Activated CD4-positive, alpha-beta T cell treated with anti-CD3 and anti-CD28 coated beads, Interleukin-2, amount 10 ng/mL, durations not matched to agents 7 days and 5 days (primary cell): ENCODE measurements around the gene ARHGEF7. TPM values are rescaled to one million over a fixed set of nuclear protein-coding genes. Genes with fewer than 3 reads are reported as not detected.

Experiments
- CTCF ChIA-PET: fragments of 350-600 bp; sonication (Branson Sonifier 250); formaldehyde crosslinking; loops from one replicate; lab custom pipeline; 2021; ENCODE audit warnings: antibody characterized with exemption; lab: Charles Lee
- POLR2A ChIA-PET: fragments of 350-600 bp; sonication (Branson Sonifier 250); formaldehyde crosslinking; loops from one replicate; lab custom pipeline; 2021; ENCODE audit warnings: antibody characterized with exemption; lab: Charles Lee
- DNase-seq: peaks from one replicate; pipeline ENCODE4 v3.0.0-alpha.2; 2020
- H3K27ac Mint-ChIP-seq: one replicate; pipeline ENCODE4 v1.8.0; 2021; ENCODE audit warnings: mild to moderate bottlenecking, moderate library complexity, mixed read lengths
- H3K27me3 Mint-ChIP-seq: one replicate; pipeline ENCODE4 v1.8.0; 2021; ENCODE audit warnings: mixed read lengths
- H3K36me3 Mint-ChIP-seq: one replicate; pipeline ENCODE4 v1.8.0; 2021; ENCODE audit warnings: low read depth, mixed read lengths
- H3K4me1 Mint-ChIP-seq: one replicate; pipeline ENCODE4 v1.8.0; 2021; ENCODE audit warnings: mixed read lengths
- H3K4me3 Mint-ChIP-seq: one replicate; pipeline ENCODE4 v1.8.0; 2021; ENCODE audit warnings: mild to moderate bottlenecking, moderate library complexity, mixed read lengths
- H3K9me3 Mint-ChIP-seq: one replicate; pipeline ENCODE4 v1.8.0; 2021; ENCODE audit warnings: mixed read lengths
- total RNA-seq, 2 experiments: library from RNA; stranded (reverse); gene quantifications; one replicate each; pipeline ENCODE4 v1.2.3, GENCODE V29; 2021

Gene ARHGEF7
- total RNA-seq, 2 experiments from 2014 or later: 64.5 to 72.2 TPM

- Mint-ChIP-seq H3K27me3 (no peaks in the 10 kb centered on the region), H3K9me3 (peaks cover 13% of the 10 kb centered on the region), H3K4me1 (peaks cover 4% of the 10 kb centered on the region), H3K27ac (no peak overlapping the region), H3K36me3 (peaks cover 27% of the 10 kb centered on the region), H3K4me3 (no peak overlapping the region)
- ChIA-PET CTCF (interaction anchor here (0.8 to 2.9 kb wide), 2 partner anchors 10 to 14 kb away, joined by 3 to 8 read pairs; no protein-coding TSS in a partner anchor), POLR2A (interaction anchor here (0.6 kb wide), 1 partner anchor 137 kb away, joined by 7 read pairs; no protein-coding TSS in a partner anchor)
- DNase-seq: no peak
These were observed 148.5 kb downstream of the ARHGEF7 start for GRCh38 chr13:111263566-111263965.

- Mint-ChIP-seq H3K27me3 (no peaks in the 10 kb centered on the region), H3K4me1 (peaks cover 14% of the 10 kb centered on the region), H3K36me3 (peaks cover 22% of the 10 kb centered on the region), H3K9me3 (peaks cover under 1% of the 10 kb centered on the region), H3K27ac (no peak overlapping the region), H3K4me3 (no peak overlapping the region)
- DNase-seq: no peak
- ChIA-PET POLR2A (no interaction called here), CTCF (interaction anchor here (2.9 kb wide), 1 partner anchor 8 kb away, joined by 8 read pairs; no protein-coding TSS in a partner anchor)
These were observed 150.0 kb downstream of the ARHGEF7 start for GRCh38 chr13:111265006-111265700.

- Mint-ChIP-seq H3K27me3 (no peaks in the 10 kb centered on the region), H3K4me3 (no peak overlapping the region), H3K4me1 (peaks cover 18% of the 10 kb centered on the region), H3K36me3 (peaks cover 23% of the 10 kb centered on the region), H3K27ac (no peak overlapping the region), H3K9me3 (no peaks in the 10 kb centered on the region)
- no peak for DNase-seq
- ChIA-PET POLR2A (no interaction called here), CTCF (interaction anchor here (0.7 to 2.9 kb wide), 2 partner anchors 8 to 10 kb away, joined by 3 to 8 read pairs; no protein-coding TSS in a partner anchor)
These were observed 150.6 kb downstream of the ARHGEF7 start for GRCh38 chr13:111265701-111266035.

GRCh38 chr13:111267205-111267604 lies 152.1 kb downstream of the ARHGEF7 start:
- no peaks in the 10 kb centered on the region for H3K27me3 Mint-ChIP-seq
- DNase-seq: no peak
- H3K9me3 Mint-ChIP-seq: no peaks in the 10 kb centered on the region
- CTCF ChIA-PET: interaction anchor here (0.9 kb wide), 1 partner anchor 47 kb away, joined by 3 read pairs; no protein-coding TSS in a partner anchor
- peaks cover 24% of the 10 kb centered on the region for H3K36me3 Mint-ChIP-seq
- no peak overlapping the region for H3K27ac Mint-ChIP-seq
- H3K4me3 Mint-ChIP-seq: no peak overlapping the region
- peaks cover 18% of the 10 kb centered on the region for H3K4me1 Mint-ChIP-seq
- POLR2A ChIA-PET: no interaction called here

GRCh38 chr13:111267784-111268183 lies 152.7 kb downstream of the ARHGEF7 start:
- Mint-ChIP-seq H3K27ac (no peak overlapping the region), H3K4me1 (peaks cover 18% of the 10 kb centered on the region), H3K36me3 (peaks cover 27% of the 10 kb centered on the region), H3K9me3 (no peaks in the 10 kb centered on the region), H3K27me3 (no peaks in the 10 kb centered on the region), H3K4me3 (no peak overlapping the region)
- no peak for DNase-seq
- ChIA-PET POLR2A (no interaction called here), CTCF (interaction anchor here (0.9 kb wide), 1 partner anchor 47 kb away, joined by 3 read pairs; no protein-coding TSS in a partner anchor)

GRCh38 chr13:111269508-111269907 lies 154.4 kb downstream of the ARHGEF7 start:
- ChIA-PET CTCF (interaction anchor here (0.6 kb wide), 1 partner anchor 1340 kb away, joined by 3 read pairs; no protein-coding TSS in a partner anchor), POLR2A (no interaction called here)

GRCh38 chr13:111270126-111270525 lies 155.0 kb downstream of the ARHGEF7 start:
- H3K9me3 Mint-ChIP-seq: no peaks in the 10 kb centered on the region
- peak overlapping the region; percentile 87 for H3K27ac Mint-ChIP-seq
- H3K4me1 Mint-ChIP-seq: peaks cover 16% of the 10 kb centered on the region
- ChIA-PET CTCF (interaction anchor here (0.6 kb wide), 1 partner anchor 1339 kb away, joined by 3 read pairs; no protein-coding TSS in a partner anchor), POLR2A (interaction anchor here (0.7 kb wide), 1 partner anchor 121 kb away, joined by 3 read pairs; no protein-coding TSS in a partner anchor)
- DNase-seq: no peak
- no peaks in the 10 kb centered on the region for H3K27me3 Mint-ChIP-seq
- H3K36me3 Mint-ChIP-seq: peaks cover 36% of the 10 kb centered on the region
- no peak overlapping the region for H3K4me3 Mint-ChIP-seq

More at GRCh38 chr13:111269508-111269907, 154.4 kb downstream of the ARHGEF7 start:
- H3K4me1 Mint-ChIP-seq: peaks cover 14% of the 10 kb centered on the region
- peaks cover 33% of the 10 kb centered on the region for H3K36me3 Mint-ChIP-seq
- peak overlapping the region; percentile 58 for H3K27ac Mint-ChIP-seq
- no peaks in the 10 kb centered on the region for H3K27me3 Mint-ChIP-seq
- H3K9me3 Mint-ChIP-seq: no peaks in the 10 kb centered on the region
- DNase-seq: no peak
- H3K4me3 Mint-ChIP-seq: no peak overlapping the region

- H3K4me1 Mint-ChIP-seq: peaks cover 20% of the 10 kb centered on the region
- CTCF ChIA-PET: no interaction called here
- POLR2A ChIA-PET: no interaction called here
These were observed 155.9 kb downstream of the ARHGEF7 start for GRCh38 chr13:111270765-111271698.

GRCh38 chr13:111272117-111272516 lies 157.0 kb downstream of the ARHGEF7 start:
- no peak for DNase-seq
- no peak overlapping the region for H3K27ac Mint-ChIP-seq
- peaks cover 20% of the 10 kb centered on the region for H3K4me1 Mint-ChIP-seq
- H3K36me3 Mint-ChIP-seq: peaks cover 48% of the 10 kb centered on the region
- POLR2A ChIA-PET: no interaction called here
- H3K27me3 Mint-ChIP-seq: no peaks in the 10 kb centered on the region
- CTCF ChIA-PET: no interaction called here
- H3K4me3 Mint-ChIP-seq: no peak overlapping the region
- H3K9me3 Mint-ChIP-seq: no peaks in the 10 kb centered on the region

More at GRCh38 chr13:111270765-111271698, 155.9 kb downstream of the ARHGEF7 start:
- DNase-seq: no peak
- peak overlapping the region; percentile 23 for H3K27ac Mint-ChIP-seq
- no peaks in the 10 kb centered on the region for H3K27me3 Mint-ChIP-seq
- no peak overlapping the region for H3K4me3 Mint-ChIP-seq
- no peaks in the 10 kb centered on the region for H3K9me3 Mint-ChIP-seq
- peaks cover 43% of the 10 kb centered on the region for H3K36me3 Mint-ChIP-seq

GRCh38 chr13:111275382-111275781 lies 160.3 kb downstream of the ARHGEF7 start:
- peaks cover 49% of the 10 kb centered on the region for H3K36me3 Mint-ChIP-seq
- ChIA-PET POLR2A (no interaction called here), CTCF (interaction anchor here (0.8 to 0.9 kb wide), 2 partner anchors 10 to 11 kb away, joined by 3 to 4 read pairs; no protein-coding TSS in a partner anchor)
- H3K9me3 Mint-ChIP-seq: no peaks in the 10 kb centered on the region
- DNase-seq: no peak
- no peak overlapping the region for H3K4me3 Mint-ChIP-seq
- H3K4me1 Mint-ChIP-seq: peaks cover 12% of the 10 kb centered on the region
- no peaks in the 10 kb centered on the region for H3K27me3 Mint-ChIP-seq
- no peak overlapping the region for H3K27ac Mint-ChIP-seq

GRCh38 chr13:111275995-111276618 lies 161.0 kb downstream of the ARHGEF7 start:
- no peaks in the 10 kb centered on the region for H3K27me3 Mint-ChIP-seq
- peaks cover 10% of the 10 kb centered on the region for H3K4me1 Mint-ChIP-seq
- H3K27ac Mint-ChIP-seq: no peak overlapping the region
- no peaks in the 10 kb centered on the region for H3K9me3 Mint-ChIP-seq
- POLR2A ChIA-PET: no interaction called here
- CTCF ChIA-PET: interaction anchor here (0.8 to 0.9 kb wide), 2 partner anchors 10 kb away, joined by 3 to 4 read pairs; no protein-coding TSS in a partner anchor
- H3K36me3 Mint-ChIP-seq: peaks cover 50% of the 10 kb centered on the region
- H3K4me3 Mint-ChIP-seq: no peak overlapping the region
- no peak for DNase-seq

- DNase-seq: no peak
- ChIA-PET POLR2A (no interaction called here), CTCF (no interaction called here)
- H3K9me3 Mint-ChIP-seq: no peaks in the 10 kb centered on the region
- peaks cover 10% of the 10 kb centered on the region for H3K4me1 Mint-ChIP-seq
- no peak overlapping the region for H3K4me3 Mint-ChIP-seq
- H3K27me3 Mint-ChIP-seq: no peaks in the 10 kb centered on the region
- H3K36me3 Mint-ChIP-seq: peaks cover 44% of the 10 kb centered on the region
- H3K27ac Mint-ChIP-seq: no peak overlapping the region
These were observed 163.1 kb downstream of the ARHGEF7 start for GRCh38 chr13:111278258-111278657.
